ENCODE results near the gene ZFAND3. TPM values are rescaled to one million over a fixed set of nuclear protein-coding genes. Genes with fewer than 3 reads are reported as not detected.

The ZFAND3 gene
- polyA plus RNA-seq, 1 donor (not counting 4 experiments of a cell fraction or from before 2014, with no cell fraction given): 19.6 TPM

- H4K20me1 ChIP-seq (ENCODE audit: control insufficient read depth, extremely low read depth, insufficient read depth, low read length): peaks cover 17% of the 10 kb centered on the region
- H3K9ac ChIP-seq (ENCODE audit: control insufficient read depth, extremely low read depth, insufficient read depth, low read length): no peak overlapping the region
- no peak overlapping the region for H3K27ac ChIP-seq (ENCODE audit: control insufficient read depth, insufficient read depth, low read length)
Measured at GRCh38 chr6:37980222-37980595, 160.7 kb downstream of the ZFAND3 start.

GRCh38 chr6:37981626-37982025 lies 162.1 kb downstream of the ZFAND3 start:
- DNase-seq (ENCODE audit: low read depth, low spot score): no peak

More at GRCh38 chr6:37980222-37980595, 160.7 kb downstream of the ZFAND3 start:
- Histone ChIP-seq H3K27me3 (ENCODE audit: control insufficient read depth, extremely low read depth, insufficient read depth, low read length) (no peaks in the 10 kb centered on the region), H2AFZ (ENCODE audit: control insufficient read depth, low read length) (no peak overlapping the region), H3K4me1 (ENCODE audit: control insufficient read depth, extremely low read depth, insufficient read depth, low read length) (peaks cover 21% of the 10 kb centered on the region), H3K4me3 (ENCODE audit: control insufficient read depth in 2 of 3, extremely low read depth in 1 of 3, insufficient read depth in 2 of 3, low read depth in 1 of 3, low read length in 3 of 3) (no peak overlapping the region), H3K4me2 (ENCODE audit: control insufficient read depth, extremely low read depth, insufficient read depth, low read depth, low read length) (peak overlapping the region; percentile 63), H3K36me3 (ENCODE audit: control insufficient read depth in 2 of 2, extremely low read depth in 1 of 2, insufficient read depth in 2 of 2, low read length in 2 of 2) (no peaks in the 10 kb centered on the region), H3K9me3 (ENCODE audit: control insufficient read depth, low read depth, low read length) (no peaks in the 10 kb centered on the region), H3K9me1 (ENCODE audit: control insufficient read depth, extremely low read depth, insufficient read depth, low read length) (peaks cover 5% of the 10 kb centered on the region), H3K79me2 (ENCODE audit: control insufficient read depth, insufficient read depth, low read length) (peaks cover 64% of the 10 kb centered on the region)
- DNase-seq (ENCODE audit: low read depth, low spot score) (no peak), FAIRE-seq (no peak)
- TF ChIP-seq CTCF (optimal IDR thresholded peaks at IDR 0.05 in 1 of 3, IDR thresholded peaks at IDR 0.05 in 1 of 3, conservative IDR thresholded peaks at IDR 0.05 in 1 of 3; ENCODE audit: extremely low read depth in 1 of 3, insufficient read depth in 2 of 3, low read length in 3 of 3) (no peak), EZH2 (IDR thresholded peaks at IDR 0.05; ENCODE audit: low read length) (no peak)
- dilution Hi-C loops (cut with MboI; ENCODE audit: extremely low pct_ligation_motif_present, low sequenced_read_pairs): no loop called here

More at GRCh38 chr6:37981626-37982025, 162.1 kb downstream of the ZFAND3 start:
- no peaks in the 10 kb centered on the region for H3K36me3 ChIP-seq (ENCODE audit: control insufficient read depth in 2 of 2, extremely low read depth in 1 of 2, insufficient read depth in 2 of 2, low read length in 2 of 2)
- FAIRE-seq: no peak
- H2AFZ ChIP-seq (ENCODE audit: control insufficient read depth, low read length): no peak overlapping the region
- no peak overlapping the region for H3K9ac ChIP-seq (ENCODE audit: control insufficient read depth, extremely low read depth, insufficient read depth, low read length)
- no peaks in the 10 kb centered on the region for H3K9me3 ChIP-seq (ENCODE audit: control insufficient read depth, low read depth, low read length)
- H3K4me2 ChIP-seq (ENCODE audit: control insufficient read depth, extremely low read depth, insufficient read depth, low read depth, low read length): no peak overlapping the region
- no peak overlapping the region for H3K4me3 ChIP-seq (ENCODE audit: control insufficient read depth in 2 of 3, extremely low read depth in 1 of 3, insufficient read depth in 2 of 3, low read depth in 1 of 3, low read length in 3 of 3)
- H3K27ac ChIP-seq (ENCODE audit: control insufficient read depth, insufficient read depth, low read length): no peak overlapping the region
- H4K20me1 ChIP-seq (ENCODE audit: control insufficient read depth, extremely low read depth, insufficient read depth, low read length): peaks cover 22% of the 10 kb centered on the region
- peaks cover 22% of the 10 kb centered on the region for H3K4me1 ChIP-seq (ENCODE audit: control insufficient read depth, extremely low read depth, insufficient read depth, low read length)
- no peaks in the 10 kb centered on the region for H3K27me3 ChIP-seq (ENCODE audit: control insufficient read depth, extremely low read depth, insufficient read depth, low read length)
- dilution Hi-C loops (cut with MboI; ENCODE audit: extremely low pct_ligation_motif_present, low sequenced_read_pairs): no loop called here
- H3K79me2 ChIP-seq (ENCODE audit: control insufficient read depth, insufficient read depth, low read length): peaks cover 75% of the 10 kb centered on the region
- peaks cover 5% of the 10 kb centered on the region for H3K9me1 ChIP-seq (ENCODE audit: control insufficient read depth, extremely low read depth, insufficient read depth, low read length)
- TF ChIP-seq CTCF (optimal IDR thresholded peaks at IDR 0.05 in 1 of 3, IDR thresholded peaks at IDR 0.05 in 1 of 3, conservative IDR thresholded peaks at IDR 0.05 in 1 of 3; ENCODE audit: extremely low read depth in 1 of 3, insufficient read depth in 2 of 3, low read length in 3 of 3): no peak
- no peak for TF ChIP-seq EZH2 (IDR thresholded peaks at IDR 0.05; ENCODE audit: low read length)

All from keratinocyte (primary cell).